ENCODE measurements around the gene USP28.

USP28 gene

DNA sequence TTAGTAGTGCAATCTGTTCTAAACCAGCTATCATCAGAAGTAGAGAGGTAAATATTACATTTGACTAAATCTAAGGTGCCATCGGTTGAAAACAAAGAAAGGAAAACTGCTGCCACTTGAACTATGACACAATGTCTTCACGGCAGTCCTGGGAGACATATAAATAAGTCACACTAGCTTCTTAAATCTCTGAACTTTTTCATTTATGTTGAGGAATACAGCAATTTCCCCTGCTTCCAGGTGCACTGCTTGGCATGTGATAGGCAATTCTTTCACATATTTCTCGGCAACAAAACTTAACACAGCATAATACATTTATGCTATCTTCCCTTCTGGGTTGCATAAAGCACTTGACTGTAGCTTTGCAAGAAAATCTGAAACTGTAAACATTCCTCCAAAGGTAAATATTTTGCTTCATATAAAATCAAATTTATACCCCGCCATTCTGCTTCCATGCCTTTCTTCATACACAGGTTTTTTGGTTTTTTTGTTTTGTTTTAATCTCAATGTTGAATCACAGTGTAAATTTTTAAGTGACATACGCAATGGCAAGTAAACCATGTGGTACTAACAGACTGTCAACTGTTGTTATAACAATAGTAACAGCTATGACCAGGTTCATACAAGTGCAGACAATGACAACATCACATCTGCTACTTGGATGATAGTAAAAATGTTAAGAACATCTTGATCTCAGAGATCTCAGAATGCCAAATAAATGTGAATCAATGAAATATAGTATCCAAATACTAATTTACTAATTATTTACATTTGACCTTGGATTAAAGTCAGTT is 18.2 kb downstream of the USP28 start:
- Histone ChIP-seq H3K27me3 (replicated peaks) (no peaks in the 10 kb centered on the region), H3K4me3 (ENCODE audit: low read depth, low read length) (no peak overlapping the region), H3K36me3 (replicated peaks) (no peaks in the 10 kb centered on the region), H3K27ac (no peak overlapping the region)
- DNase-seq = no peak
- TF ChIP-seq, protein P1, sequence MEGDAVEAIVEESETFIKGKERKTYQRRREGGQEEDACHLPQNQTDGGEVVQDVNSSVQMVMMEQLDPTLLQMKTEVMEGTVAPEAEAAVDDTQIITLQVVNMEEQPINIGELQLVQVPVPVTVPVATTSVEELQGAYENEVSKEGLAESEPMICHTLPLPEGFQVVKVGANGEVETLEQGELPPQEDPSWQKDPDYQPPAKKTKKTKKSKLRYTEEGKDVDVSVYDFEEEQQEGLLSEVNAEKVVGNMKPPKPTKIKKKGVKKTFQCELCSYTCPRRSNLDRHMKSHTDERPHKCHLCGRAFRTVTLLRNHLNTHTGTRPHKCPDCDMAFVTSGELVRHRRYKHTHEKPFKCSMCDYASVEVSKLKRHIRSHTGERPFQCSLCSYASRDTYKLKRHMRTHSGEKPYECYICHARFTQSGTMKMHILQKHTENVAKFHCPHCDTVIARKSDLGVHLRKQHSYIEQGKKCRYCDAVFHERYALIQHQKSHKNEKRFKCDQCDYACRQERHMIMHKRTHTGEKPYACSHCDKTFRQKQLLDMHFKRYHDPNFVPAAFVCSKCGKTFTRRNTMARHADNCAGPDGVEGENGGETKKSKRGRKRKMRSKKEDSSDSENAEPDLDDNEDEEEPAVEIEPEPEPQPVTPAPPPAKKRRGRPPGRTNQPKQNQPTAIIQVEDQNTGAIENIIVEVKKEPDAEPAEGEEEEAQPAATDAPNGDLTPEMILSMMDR (IDR thresholded peaks at IDR 0.05; ENCODE audit: low read depth, low read length, missing control alignments) = no peak
- in situ Hi-C loops (cut with HindIII; ENCODE audit: low pct_ligation_motif_present, low sequenced_read_pairs) = no loop called here

DNA sequence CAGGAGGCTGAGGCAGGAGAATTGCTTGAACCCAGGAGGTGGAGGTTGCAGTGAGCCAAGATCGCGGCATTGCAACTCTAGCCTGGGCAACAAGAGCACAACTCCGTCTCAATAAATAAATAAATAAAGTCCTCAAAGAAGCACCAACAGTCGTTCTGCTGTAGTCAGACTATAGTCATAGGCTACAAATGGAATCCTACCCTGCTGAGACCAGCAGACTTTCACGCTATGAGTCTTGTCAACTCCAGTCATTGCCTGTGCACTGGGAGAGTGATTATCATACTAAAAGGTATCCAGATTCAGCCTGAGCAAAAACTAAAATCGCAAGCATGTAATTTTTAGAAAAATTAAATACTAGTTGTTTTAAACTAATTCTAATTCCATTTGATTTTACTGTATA is 19.6 kb downstream of the USP28 start:
- no peaks in the 10 kb centered on the region for H3K27me3 ChIP-seq (replicated peaks)
- in situ Hi-C loops (cut with HindIII; ENCODE audit: low pct_ligation_motif_present, low sequenced_read_pairs) = no loop called here
- TF ChIP-seq, protein P1 (IDR thresholded peaks at IDR 0.05; ENCODE audit: low read depth, low read length, missing control alignments) = no peak
- H3K36me3 ChIP-seq (replicated peaks) = no peaks in the 10 kb centered on the region
- H3K4me3 ChIP-seq (ENCODE audit: low read depth, low read length) = no peak overlapping the region
- H3K27ac ChIP-seq = no peak overlapping the region
- no peak for DNase-seq

DNA sequence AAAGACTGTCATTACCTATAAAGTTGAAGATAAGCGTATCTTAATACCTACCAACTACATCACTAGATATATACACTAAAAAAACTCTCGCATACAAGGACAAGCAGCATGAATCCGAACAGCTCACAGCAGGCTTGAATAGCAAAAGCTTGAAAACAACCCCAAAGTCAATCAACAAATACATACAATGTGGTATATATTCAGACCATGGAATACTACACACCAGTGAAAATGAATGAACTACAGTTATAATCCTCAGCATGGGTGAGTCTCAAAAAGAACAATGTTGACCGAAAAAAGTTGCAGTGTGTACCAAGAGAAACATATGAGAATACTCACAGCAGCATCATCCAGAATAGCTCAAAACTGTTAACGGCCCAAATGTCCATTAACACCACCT is 25.2 kb downstream of the USP28 start:
- in situ Hi-C loops (cut with HindIII; ENCODE audit: low pct_ligation_motif_present, low sequenced_read_pairs) = no loop called here
- no peak overlapping the region for H3K27ac ChIP-seq
- no peak for DNase-seq
- TF ChIP-seq, protein P1 (IDR thresholded peaks at IDR 0.05; ENCODE audit: low read depth, low read length, missing control alignments) = no peak
- H3K36me3 ChIP-seq (replicated peaks) = no peaks in the 10 kb centered on the region
- H3K27me3 ChIP-seq (replicated peaks) = no peaks in the 10 kb centered on the region
- H3K4me3 ChIP-seq (ENCODE audit: low read depth, low read length) = no peak overlapping the region

DNA sequence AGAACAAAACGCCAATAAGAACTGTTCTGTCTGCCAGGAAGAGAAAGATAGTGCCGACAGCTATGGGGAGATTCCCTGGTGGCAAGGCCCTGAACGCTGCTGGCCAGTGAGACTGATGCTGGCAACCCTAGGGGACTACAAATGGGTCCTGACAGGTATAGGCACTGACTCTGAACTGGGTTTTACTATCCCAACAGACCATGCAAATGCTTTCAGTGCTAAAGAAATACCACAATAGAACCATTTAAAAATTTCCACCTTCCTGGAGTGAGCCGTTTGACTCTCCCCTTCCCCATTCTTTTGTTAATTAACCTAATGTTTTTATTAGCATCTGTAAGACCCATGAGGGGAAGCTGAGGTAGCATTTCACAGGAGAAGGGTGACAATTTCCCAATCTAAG is 25.7 kb downstream of the USP28 start:
- Histone ChIP-seq H3K27me3 (replicated peaks) (no peaks in the 10 kb centered on the region), H3K4me3 (ENCODE audit: low read depth, low read length) (no peak overlapping the region), H3K36me3 (replicated peaks) (no peaks in the 10 kb centered on the region), H3K27ac (no peak overlapping the region)
- no peak for DNase-seq
- TF ChIP-seq, protein P1 (IDR thresholded peaks at IDR 0.05; ENCODE audit: low read depth, low read length, missing control alignments) = no peak
- in situ Hi-C loops (cut with HindIII; ENCODE audit: low pct_ligation_motif_present, low sequenced_read_pairs) = no loop called here

DNA sequence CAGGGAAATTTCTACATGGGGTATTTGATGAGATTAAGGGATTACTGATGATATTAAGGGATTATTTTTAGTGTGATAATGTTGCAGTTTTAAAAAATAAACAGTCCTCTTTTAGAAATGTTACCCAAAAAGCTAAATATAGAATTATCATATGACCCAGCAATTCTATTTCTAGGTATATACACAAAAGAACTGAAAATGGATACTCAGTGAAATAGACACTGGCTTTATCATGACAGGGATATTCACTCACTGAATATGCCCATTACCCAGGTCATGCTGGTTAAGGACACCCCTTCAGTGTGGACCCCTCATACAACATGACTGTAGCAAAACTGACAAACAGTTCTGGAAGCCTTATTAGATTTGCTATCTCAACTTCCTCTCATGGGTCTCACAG is 27.8 kb downstream of the USP28 start:
- no peak for DNase-seq
- H3K27me3 ChIP-seq (replicated peaks) = no peaks in the 10 kb centered on the region
- TF ChIP-seq, protein P1 (IDR thresholded peaks at IDR 0.05; ENCODE audit: low read depth, low read length, missing control alignments) = no peak
- no peak overlapping the region for H3K4me3 ChIP-seq (ENCODE audit: low read depth, low read length)
- no peak overlapping the region for H3K27ac ChIP-seq
- no peaks in the 10 kb centered on the region for H3K36me3 ChIP-seq (replicated peaks)
- in situ Hi-C loops (cut with HindIII; ENCODE audit: low pct_ligation_motif_present, low sequenced_read_pairs) = no loop called here

DNA sequence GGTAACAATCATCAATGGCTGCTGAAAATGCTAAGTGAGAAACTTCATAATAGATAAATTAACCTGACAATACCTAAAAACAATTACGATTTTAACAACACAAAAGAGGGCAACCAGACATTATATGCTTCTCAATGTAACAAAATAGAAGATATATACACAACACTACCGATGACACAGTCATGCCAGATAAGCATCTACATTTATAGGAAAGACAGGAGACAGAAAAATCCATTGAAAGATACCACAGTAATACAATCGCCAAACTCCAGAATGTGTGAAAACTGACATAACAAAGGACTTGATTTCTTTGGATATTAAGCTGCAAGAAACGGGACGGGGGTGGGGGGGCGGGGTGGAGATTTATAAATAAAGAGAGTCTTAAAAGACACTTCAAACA is 28.3 kb downstream of the USP28 start:
- in situ Hi-C loops (cut with HindIII; ENCODE audit: low pct_ligation_motif_present, low sequenced_read_pairs) = no loop called here

More for the DNA sequence above, 28.3 kb downstream of the USP28 start:
- Histone ChIP-seq H3K36me3 (replicated peaks) (no peaks in the 10 kb centered on the region), H3K27me3 (replicated peaks) (no peaks in the 10 kb centered on the region), H3K27ac (no peak overlapping the region), H3K4me3 (ENCODE audit: low read depth, low read length) (no peak overlapping the region)
- TF ChIP-seq, protein P1 (IDR thresholded peaks at IDR 0.05; ENCODE audit: low read depth, low read length, missing control alignments) = no peak
- DNase-seq = no peak
